Osteoblast (primary cell): Measurements from ENCODE around the gene S100A7A. TPM values are rescaled to one million over a fixed set of nuclear protein-coding genes. Genes with fewer than 3 reads are reported as not detected.

Experiments used
- DNase-seq: peaks from one replicate; pipeline ENCODE4 v3.0.0; 2011; ENCODE audit warnings: low spot score, mixed read lengths; ENCODE audit not compliant: insufficient read length; ENCODE audit errors: missing footprints
- H2AFZ ChIP-seq: 2 replicates; pipeline ENCODE4 v1.6.0; 2011; ENCODE audit warnings: mild to moderate bottlenecking, low read length
- H3K27ac ChIP-seq: 2 replicates; pipeline ENCODE4 v1.5.1; 2011; ENCODE audit warnings: mild to moderate bottlenecking, low read depth, low read length, moderate library complexity
- H3K27me3 ChIP-seq: 2 replicates; pipeline ENCODE4 v1.6.0; 2012; ENCODE audit warnings: mild to moderate bottlenecking, control low read depth, inconsistent platforms, low read length, moderate library complexity; ENCODE audit not compliant: insufficient read depth
- H3K36me3 ChIP-seq: 2 replicates; pipeline ENCODE4 v1.5.1; 2011; ENCODE audit warnings: mild to moderate bottlenecking, low read length, control low read depth, moderate library complexity; ENCODE audit not compliant: insufficient read depth
- H3K4me1 ChIP-seq: 2 replicates; pipeline ENCODE4 v1.5.1; 2011; ENCODE audit warnings: mild to moderate bottlenecking, low read length, control low read depth, moderate library complexity; ENCODE audit not compliant: insufficient read depth
- H3K4me2 ChIP-seq: 2 replicates; pipeline ENCODE4 v1.6.0; 2011; ENCODE audit warnings: mild to moderate bottlenecking, low read length; ENCODE audit not compliant: insufficient read depth
- H3K4me3 ChIP-seq: fragments of 200-600 bp; sonication (generic); 3 replicates; pipeline ENCODE4 v1.5.1; 2012; ENCODE audit warnings: mild to moderate bottlenecking, low read length, inconsistent platforms; ENCODE audit not compliant: insufficient read depth
- H3K79me2 ChIP-seq: 2 replicates; pipeline ENCODE4 v1.6.0; 2012; ENCODE audit warnings: mild to moderate bottlenecking, low read length, control low read depth, inconsistent platforms; ENCODE audit not compliant: insufficient read depth
- H3K9me3 ChIP-seq: 2 replicates; pipeline ENCODE4 v1.5.1; 2011; ENCODE audit warnings: low read depth, low read length, control low read depth
- H4K20me1 ChIP-seq: 2 replicates; pipeline ENCODE4 v1.6.0; 2012; ENCODE audit warnings: mild to moderate bottlenecking, low read length, control low read depth; ENCODE audit not compliant: insufficient read depth
- total RNA-seq: library from RNA; depleted of rRNA; stranded (reverse); fragments of >200 nt; gene quantifications from 2 replicates; pipeline ENCODE4 v1.2.3, GENCODE V29; 2012
- TF ChIP-seq, protein P1 (sequence below): IDR thresholded peaks from 2 replicates; pipeline ENCODE4 v1.5.1; 2011; ENCODE audit warnings: mild to moderate bottlenecking, low read depth, low read length, moderate library complexity; ENCODE audit errors: extremely low read depth

Gene S100A7A
- total RNA-seq, 1 donor = not detected

GRCh38 chr1:153431002-153431401 is 14.7 kb downstream of the S100A7A start:
- H3K79me2 ChIP-seq = no peaks in the 10 kb centered on the region
- DNase-seq = no peak
- no peaks in the 10 kb centered on the region for H3K36me3 ChIP-seq
- TF ChIP-seq, protein P1, sequence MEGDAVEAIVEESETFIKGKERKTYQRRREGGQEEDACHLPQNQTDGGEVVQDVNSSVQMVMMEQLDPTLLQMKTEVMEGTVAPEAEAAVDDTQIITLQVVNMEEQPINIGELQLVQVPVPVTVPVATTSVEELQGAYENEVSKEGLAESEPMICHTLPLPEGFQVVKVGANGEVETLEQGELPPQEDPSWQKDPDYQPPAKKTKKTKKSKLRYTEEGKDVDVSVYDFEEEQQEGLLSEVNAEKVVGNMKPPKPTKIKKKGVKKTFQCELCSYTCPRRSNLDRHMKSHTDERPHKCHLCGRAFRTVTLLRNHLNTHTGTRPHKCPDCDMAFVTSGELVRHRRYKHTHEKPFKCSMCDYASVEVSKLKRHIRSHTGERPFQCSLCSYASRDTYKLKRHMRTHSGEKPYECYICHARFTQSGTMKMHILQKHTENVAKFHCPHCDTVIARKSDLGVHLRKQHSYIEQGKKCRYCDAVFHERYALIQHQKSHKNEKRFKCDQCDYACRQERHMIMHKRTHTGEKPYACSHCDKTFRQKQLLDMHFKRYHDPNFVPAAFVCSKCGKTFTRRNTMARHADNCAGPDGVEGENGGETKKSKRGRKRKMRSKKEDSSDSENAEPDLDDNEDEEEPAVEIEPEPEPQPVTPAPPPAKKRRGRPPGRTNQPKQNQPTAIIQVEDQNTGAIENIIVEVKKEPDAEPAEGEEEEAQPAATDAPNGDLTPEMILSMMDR = no peak
- H3K27me3 ChIP-seq = no peaks in the 10 kb centered on the region
- no peak overlapping the region for H3K4me2 ChIP-seq
- no peaks in the 10 kb centered on the region for H3K9me3 ChIP-seq
- no peak overlapping the region for H3K4me3 ChIP-seq
- H2AFZ ChIP-seq = no peak overlapping the region
- H3K27ac ChIP-seq = no peak overlapping the region
- no peaks in the 10 kb centered on the region for H4K20me1 ChIP-seq
- H3K4me1 ChIP-seq = no peaks in the 10 kb centered on the region

DNA sequence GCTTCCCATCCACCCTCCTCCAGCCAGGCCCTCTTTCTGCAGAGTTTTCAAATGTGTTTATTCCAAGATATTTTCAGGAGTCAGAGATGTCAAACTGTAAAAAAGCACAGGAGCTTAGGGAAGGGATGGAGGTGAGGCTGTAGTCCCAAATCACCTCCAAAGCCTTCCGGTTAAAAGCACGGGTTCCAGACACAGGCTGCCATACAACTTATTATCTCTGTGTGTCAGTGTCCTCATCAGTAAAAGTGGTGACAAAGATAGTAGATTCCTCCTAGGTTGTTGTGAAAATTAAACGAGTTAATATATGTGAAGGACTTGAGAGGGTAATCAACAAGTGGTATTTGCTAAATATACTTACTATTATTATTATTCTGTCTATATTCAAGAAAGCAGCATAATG is 15.1 kb downstream of the S100A7A start:
- Histone ChIP-seq H3K27ac (no peak overlapping the region), H3K9me3 (no peaks in the 10 kb centered on the region), H3K4me1 (no peaks in the 10 kb centered on the region), H3K4me2 (no peak overlapping the region), H3K27me3 (no peaks in the 10 kb centered on the region), H3K79me2 (no peaks in the 10 kb centered on the region), H3K36me3 (no peaks in the 10 kb centered on the region), H3K4me3 (no peak overlapping the region), H4K20me1 (no peaks in the 10 kb centered on the region), H2AFZ (no peak overlapping the region)
- no peak for DNase-seq
- TF ChIP-seq, protein P1 = no peak

- Histone ChIP-seq H3K27me3 (no peaks in the 10 kb centered on the region), H4K20me1 (no peaks in the 10 kb centered on the region), H3K36me3 (no peaks in the 10 kb centered on the region), H3K9me3 (no peaks in the 10 kb centered on the region), H3K4me1 (no peaks in the 10 kb centered on the region), H3K4me2 (no peak overlapping the region), H3K27ac (no peak overlapping the region), H3K79me2 (no peaks in the 10 kb centered on the region), H2AFZ (no peak overlapping the region), H3K4me3 (no peak overlapping the region)
- DNase-seq = no peak
- TF ChIP-seq, protein P1 = no peak
Measured at GRCh38 chr1:153431928-153432327, 15.6 kb downstream of the S100A7A start.

DNA sequence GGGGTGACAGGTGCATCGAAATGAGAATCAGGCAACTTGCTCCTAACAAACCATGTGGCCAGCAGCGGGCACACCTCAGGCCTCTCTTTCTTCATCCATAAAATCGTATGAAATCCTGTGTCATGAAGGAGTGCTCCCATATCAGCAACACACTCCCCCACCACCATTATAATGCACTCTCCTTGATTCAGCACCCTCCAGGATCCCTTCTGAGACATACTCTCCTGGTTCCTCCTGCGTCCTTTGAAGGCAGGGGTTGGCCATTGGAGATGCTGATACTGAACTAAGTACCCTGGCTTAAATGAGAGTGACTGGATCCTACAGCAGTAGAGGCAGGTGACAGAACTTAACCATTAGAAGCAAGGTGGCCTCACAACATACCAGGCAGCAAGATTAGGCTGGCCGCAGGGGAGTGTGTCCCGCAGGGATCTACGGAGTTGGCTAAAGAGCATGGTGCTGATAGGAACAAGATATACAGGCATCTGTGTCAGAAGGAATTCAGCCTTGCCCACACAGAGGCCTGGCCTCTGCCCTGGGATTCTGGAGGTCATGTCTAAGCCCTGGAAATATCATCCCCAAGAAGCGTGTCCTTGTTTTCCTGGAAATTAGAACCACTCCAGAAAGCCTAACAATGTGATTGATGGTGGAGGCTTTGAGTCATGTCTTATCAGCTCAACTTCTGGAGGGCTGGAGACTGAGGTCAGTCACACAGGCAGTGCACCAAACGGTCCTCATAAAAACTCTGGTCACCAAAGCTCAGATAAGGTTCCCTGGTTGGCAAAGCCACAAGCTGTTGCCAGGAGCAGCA is 16.8 kb downstream of the S100A7A start:
- no peaks in the 10 kb centered on the region for H3K79me2 ChIP-seq
- H3K4me2 ChIP-seq = no peak overlapping the region
- no peaks in the 10 kb centered on the region for H3K27me3 ChIP-seq
- no peak overlapping the region for H3K4me3 ChIP-seq
- no peak overlapping the region for H2AFZ ChIP-seq
- H3K4me1 ChIP-seq = no peaks in the 10 kb centered on the region
- H3K27ac ChIP-seq = no peak overlapping the region
- no peaks in the 10 kb centered on the region for H3K9me3 ChIP-seq
- no peaks in the 10 kb centered on the region for H4K20me1 ChIP-seq
- TF ChIP-seq, protein P1 = no peak
- H3K36me3 ChIP-seq = no peaks in the 10 kb centered on the region
- no peak for DNase-seq
